GM19035 (cell line): ENCODE data around the gene TEX51.

Experiments used
- ATAC-seq: cut with Tn5 transposase; IDR thresholded peaks from one replicate; pipeline ENCODE4 v1.9.1; 2021; ENCODE audit not compliant: unreplicated experiment

Gene TEX51

DNA sequence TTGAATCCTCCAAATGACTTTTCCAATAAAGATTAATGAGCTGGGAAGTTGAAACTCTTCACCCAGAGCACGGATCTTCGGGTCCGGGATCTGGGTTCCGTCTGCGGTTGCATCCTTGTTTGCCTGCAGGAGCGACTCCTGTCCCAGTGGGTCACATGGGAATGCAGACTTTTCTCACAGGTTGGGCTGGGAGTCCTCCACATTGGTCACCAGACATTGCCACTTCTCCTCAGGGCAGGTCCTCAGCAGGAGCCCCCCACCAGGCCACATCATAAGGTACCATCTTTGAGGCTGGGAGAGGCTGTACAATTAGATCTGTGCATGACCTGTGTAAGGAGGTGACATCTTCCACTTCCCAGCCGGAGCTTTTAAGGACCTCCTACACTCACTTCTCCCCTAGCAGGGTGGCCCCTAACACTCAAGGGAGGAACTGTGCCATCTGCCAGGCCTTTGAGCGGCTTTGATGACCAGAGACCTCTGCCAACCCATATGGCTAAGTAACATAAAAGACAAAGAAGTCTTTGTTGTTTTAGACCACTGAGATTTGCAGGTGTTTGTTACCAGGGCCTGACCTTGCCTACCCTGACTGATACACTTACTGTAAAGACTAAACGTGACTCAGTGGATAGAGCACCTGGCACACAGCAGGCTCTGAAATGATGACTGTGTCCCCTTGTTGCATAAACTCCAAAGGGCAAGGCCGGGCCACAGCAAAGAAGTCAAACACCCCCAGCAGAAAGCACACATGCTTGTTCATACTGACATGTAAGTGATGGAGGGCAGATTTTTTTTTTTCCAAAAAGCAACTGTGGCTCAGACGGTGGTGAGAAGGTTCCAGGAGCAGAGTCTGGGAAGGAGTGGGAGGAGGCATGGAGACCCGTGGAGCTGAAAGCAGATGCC lies 7.9 kb upstream of the TEX51 start:
- ATAC-seq = no peak

DNA sequence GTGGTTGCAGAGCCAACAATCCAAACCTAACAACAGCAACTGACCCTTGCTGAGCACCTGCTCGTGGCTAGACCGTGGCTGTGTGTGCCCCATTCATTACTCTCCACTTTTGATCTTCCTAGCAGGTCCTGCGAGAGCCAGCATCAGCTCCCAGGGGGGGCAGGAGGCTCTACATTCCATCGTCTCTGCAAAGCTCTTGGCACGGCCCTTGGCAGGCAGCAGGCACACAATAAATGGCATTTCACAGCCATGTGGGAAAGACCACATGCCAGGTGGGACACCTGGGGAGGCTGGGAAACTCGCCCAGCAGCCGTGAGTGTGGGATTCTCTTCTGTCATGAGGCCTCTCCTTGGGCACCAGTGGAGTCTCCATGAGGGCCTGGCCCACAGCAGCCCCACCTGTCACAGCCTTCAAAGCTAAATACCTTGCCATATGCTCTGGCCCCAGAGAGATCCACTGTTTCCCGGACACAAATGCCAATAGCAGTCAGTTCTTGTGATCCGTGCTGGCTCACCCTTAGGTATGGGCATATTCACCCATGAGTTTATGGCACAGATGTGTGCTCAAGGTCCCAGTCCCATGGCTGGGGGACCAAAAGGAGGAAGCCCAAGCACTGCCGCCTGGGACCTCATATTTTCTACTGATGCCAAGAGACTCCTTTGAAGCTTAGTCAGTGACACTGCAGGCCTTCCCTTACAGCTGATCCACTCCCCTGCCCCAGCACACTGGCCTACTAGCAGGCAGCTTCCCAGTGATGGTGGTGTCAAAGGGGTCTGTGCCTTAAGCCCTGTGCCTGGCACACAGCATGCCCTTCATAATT lies 6.8 kb upstream of the TEX51 start:
- ATAC-seq = no peak

DNA sequence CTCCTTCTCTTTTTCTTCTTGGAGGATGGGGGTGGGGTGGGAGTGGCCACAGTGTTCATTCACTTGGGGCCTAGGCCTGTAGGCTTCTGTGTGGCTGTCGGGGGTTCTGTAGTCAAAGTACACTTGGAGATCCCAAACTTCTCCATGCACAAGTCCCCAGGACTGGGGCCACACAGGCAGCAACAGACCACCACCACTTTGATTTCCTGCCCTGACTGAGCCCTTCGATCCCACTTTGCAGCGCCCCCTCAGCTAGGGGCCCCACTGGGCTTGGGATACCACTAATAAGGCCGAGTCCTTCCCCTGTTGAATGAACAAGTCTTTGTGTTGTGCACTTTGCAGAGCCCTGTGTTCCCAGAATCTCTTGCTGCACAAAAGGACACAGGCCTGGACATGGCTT lies 5.5 kb upstream of the TEX51 start:
- ATAC-seq = no peak

DNA sequence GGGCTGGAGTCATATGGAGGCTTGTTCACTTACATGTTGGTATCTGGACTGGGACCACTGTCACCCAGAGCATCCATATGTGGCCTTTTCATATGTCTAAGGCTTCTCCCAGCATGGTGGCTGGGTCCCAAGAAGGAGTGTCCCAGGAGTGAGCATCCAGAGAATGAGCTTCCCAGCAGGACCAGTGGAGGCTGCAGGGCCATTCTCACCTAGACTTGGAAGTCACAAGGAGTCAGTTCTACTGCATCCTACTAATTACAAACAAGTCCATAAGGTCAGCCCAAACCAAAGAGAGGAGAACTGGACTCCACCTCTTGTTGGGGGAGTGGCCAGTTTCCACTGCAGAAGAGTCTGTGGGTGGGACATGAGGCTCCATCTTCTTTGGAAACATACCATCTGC lies 5.1 kb upstream of the TEX51 start:
- no peak for ATAC-seq

DNA sequence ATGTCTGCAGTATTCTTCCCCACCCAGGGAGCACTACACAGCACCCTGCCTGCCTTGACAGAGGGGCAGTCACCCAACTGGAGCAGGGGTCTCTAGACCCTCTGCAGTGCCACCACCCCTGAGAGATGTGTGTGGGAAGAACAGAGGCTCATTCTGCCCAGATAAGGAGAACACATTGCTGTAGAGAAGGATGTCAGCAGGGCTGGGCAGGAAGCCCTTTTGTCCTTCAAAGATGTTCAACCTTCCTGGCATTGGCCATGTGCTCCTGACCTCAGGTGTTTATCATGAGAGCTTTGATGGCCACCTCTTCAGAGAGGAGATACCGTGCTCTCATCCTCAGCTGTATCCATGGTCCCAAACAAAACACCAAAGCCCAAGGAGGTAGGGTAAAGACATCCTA lies 4.6 kb upstream of the TEX51 start:
- no peak for ATAC-seq

- no peak for ATAC-seq
These were observed 4.0 kb upstream of the TEX51 start for GRCh38 chr2:126894585-126895182.

DNA sequence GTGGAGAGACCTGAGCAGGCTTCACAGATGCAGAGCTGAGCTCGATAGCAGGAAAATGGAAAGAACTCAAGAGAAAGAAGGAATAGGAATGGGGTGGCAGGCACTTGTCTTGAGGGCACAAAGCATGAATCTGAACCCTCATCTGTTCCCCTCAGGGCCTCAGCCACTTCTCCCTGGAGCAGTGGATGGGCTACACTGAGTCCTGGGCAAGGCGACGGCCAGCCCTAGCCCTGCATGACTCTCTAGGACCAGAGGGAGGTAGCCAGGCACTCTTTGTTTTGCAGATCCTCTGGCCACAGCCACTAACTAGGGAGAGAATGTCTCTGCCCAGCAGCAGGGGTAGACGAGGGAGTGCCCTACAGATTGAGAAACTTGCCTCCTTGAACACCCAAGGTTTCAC lies 3.4 kb upstream of the TEX51 start:
- no peak for ATAC-seq

DNA sequence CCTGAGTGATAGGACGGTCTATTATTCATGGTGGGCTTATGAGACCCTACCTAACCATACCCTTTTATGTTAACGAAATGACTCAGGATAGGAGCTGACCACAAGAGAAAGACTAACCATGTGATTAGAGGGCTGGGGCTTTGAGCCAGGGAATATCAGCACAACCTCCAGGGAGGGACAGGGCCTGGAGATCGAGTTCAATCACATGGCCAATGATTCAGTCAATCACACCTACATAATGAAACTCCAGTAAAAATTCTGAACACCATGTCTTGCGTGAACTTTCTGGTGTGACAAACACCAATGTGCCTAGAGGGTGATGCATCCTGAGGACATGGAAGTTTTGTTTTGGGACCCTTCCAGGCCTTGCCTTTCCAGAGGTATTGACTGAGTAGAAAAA lies 2.2 kb upstream of the TEX51 start:
- ATAC-seq = no peak

DNA sequence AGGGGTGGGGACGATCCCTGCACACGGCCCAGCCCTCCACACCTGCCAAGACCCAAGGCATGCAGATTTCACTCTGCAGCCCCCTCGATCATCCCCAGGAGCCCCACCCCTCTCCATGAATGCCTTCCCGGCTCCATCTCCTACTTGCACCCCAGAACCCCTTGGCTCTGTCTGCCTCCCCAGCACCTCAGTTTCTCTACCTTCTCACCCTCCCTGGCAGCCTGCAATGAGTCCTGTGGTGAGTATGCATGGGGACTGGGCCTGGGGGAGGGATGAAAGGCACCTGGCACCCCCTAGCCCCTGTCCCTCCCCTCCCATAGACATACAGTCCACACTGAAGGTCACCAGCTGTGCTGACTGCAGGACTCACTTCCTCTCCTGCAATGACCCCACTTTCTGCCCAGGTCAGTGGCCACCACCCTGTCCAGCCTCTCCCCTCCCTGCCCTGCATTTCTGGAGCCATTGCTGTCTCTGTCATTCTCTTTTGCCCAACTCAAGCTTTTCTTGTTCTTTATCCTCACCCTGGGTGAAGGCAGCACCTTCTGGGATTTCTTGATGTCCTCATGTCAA lies 1.0 kb downstream of the TEX51 start:
- ATAC-seq = no peak

- ATAC-seq = no peak
These were observed 2.1 kb downstream of the TEX51 start for GRCh38 chr2:126900646-126901319.

GRCh38 chr2:126901459-126901858 lies 2.8 kb downstream of the TEX51 start:
- ATAC-seq = no peak

DNA sequence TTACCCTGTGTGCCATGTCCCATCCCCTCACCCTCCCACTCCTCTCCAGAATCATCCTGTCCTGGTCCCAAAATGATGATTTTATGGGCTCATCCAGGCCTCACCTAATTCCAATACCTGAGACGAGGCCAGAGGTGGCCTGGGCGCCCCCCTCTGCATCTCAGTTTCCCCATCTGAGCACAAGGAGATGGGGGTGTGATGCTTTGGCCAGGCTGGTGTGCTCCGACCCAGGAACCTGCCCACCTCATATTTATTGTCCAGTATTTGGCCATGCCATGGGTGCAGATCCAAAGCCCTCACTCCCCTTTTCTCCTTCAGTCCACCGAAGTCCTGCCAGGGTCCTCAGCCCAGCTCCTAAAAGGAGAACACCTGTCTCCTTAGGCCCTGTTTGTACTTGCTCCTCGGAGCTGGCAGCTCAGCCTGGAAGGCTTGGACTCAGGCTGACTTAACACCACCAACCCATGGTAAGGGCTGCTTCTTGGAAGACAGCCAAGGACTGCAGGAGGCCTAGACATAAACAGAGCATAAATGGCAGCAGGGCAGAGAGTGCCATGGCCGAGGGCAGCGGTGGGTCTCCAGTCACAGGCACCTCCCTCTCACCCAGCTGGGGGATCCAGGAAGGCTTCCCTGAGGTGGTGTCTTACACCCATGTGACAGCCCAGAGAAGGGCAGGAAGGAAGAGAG lies 3.6 kb downstream of the TEX51 start:
- ATAC-seq = no peak

DNA sequence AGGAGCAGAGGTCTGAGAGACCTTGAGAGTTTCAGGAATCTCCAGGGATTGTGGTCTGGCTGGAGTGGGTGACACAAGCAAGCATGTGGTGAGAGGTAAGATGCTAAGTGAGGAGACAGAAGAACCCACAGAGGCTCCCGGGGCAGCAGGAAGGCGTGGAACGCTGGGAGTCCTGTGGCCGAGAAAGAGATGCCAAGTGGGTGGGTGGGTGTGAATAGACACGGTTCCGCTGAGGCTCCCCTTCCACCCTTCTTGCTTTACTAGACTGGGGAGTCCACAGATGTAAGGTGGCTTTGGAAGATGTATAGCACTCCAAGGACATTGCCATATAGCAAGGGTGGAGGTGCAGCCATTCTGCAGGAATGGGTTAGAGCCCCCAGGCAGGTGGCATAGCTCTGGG lies 4.2 kb downstream of the TEX51 start:
- ATAC-seq = no peak

- ATAC-seq = no peak
These were observed 7.3 kb downstream of the TEX51 start for GRCh38 chr2:126905991-126906390.

DNA sequence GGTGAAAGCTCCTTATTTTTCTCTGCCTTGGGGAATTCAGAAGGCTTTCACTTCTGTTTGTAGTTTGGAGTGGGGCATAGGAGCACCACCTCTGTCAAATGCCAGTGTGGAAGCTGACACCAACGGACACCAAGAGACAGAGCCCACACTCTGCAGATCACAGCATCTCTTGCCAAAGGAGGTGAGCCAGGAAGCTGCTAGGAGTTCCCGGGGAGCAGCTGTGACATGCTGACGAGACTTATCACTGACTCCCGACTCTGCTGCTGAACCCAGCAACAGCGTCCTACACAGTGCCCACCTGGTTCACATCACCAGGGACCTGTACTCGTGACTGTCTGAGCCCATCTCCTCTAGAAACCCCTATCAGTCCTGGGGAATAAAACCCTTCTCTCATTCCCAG lies 8.1 kb downstream of the TEX51 start:
- ATAC-seq = no peak

- no peak for ATAC-seq
These were observed 9.0 kb downstream of the TEX51 start for GRCh38 chr2:126907671-126908070.

GRCh38 chr2:126908721-126909177 lies 10.1 kb downstream of the TEX51 start:
- ATAC-seq = no peak

GRCh38 chr2:126909366-126909765 lies 10.7 kb downstream of the TEX51 start:
- ATAC-seq = no peak

DNA sequence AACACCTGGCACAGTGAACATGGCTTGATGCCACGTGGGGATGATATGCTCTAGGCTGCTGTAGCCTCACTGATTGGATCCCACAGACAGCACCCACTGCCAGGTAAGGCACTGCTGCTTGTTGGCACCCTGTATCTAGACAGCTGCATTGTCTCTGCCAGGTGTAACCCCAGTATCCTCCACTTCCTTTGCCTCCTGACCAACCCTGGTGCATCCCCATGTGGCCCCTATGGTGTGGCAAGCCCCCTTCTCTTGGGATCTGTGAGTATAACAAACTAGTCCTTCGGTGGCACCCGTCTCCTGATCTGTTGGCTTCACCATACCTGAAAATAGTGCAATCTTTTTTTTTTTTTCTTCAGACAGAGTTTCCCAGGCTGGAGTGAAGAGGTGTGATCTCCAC lies 11.1 kb downstream of the TEX51 start:
- no peak for ATAC-seq

DNA sequence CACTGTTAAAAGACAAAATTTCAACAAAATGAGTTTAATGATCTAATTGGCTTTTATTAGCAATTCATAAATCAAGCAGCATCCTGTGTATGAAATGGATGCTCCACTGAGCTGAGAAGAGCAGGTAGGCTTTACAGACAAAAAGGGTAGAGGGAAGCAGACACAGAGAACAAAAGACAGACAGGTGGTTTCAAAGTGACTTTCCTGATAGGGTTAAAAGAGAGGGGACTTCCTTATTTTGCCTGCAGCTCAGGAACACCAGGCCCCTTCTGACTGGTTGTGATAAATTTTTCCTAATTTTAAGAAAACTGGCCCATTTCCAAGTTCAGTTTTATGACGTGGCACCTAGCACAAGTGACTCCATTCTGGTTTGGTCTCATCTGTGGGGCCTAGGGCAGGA lies 11.9 kb downstream of the TEX51 start:
- ATAC-seq = no peak
